Measurements from ENCODE around the gene FOXE3. TPM values are rescaled to one million over a fixed set of nuclear protein-coding genes. Genes with fewer than 3 reads are reported as not detected.

The FOXE3 gene
- total RNA-seq, 1 donor from 2014 or later = not detected

DNA sequence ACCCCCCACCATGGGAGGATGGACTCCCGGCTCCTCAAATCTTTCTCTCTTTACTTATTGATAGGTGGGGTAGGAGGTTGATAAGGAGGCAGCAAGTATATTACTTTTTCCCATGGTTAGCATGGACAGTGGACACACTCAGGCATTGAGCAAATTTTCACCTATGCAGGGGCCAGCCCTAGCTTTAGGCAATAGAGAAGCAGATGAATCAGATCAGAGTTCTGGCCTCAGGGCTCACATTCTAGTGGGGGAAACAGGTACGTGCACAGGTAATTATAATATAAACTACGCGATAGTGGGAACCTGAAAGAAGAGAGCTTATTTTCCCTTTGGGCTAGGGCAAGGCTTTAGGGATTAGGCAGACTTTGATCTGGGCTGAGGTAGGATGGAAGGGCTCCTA, 13.5 kb upstream of the FOXE3 start:
- Mint-ChIP-seq H3K4me1 (ENCODE audit: unreplicated experiment) (peaks cover 4% of the 10 kb centered on the region), H3K27ac (ENCODE audit: unreplicated experiment) (no peak overlapping the region), H3K9me3 (ENCODE audit: unreplicated experiment) (no peaks in the 10 kb centered on the region), H3K27me3 (ENCODE audit: unreplicated experiment) (no peaks in the 10 kb centered on the region), H3K4me3 (ENCODE audit: unreplicated experiment) (no peak overlapping the region), H3K36me3 (ENCODE audit: low read depth, unreplicated experiment) (no peaks in the 10 kb centered on the region)
- no peak for DNase-seq (ENCODE audit: low spot score)
- TF ChIP-seq, protein P1, sequence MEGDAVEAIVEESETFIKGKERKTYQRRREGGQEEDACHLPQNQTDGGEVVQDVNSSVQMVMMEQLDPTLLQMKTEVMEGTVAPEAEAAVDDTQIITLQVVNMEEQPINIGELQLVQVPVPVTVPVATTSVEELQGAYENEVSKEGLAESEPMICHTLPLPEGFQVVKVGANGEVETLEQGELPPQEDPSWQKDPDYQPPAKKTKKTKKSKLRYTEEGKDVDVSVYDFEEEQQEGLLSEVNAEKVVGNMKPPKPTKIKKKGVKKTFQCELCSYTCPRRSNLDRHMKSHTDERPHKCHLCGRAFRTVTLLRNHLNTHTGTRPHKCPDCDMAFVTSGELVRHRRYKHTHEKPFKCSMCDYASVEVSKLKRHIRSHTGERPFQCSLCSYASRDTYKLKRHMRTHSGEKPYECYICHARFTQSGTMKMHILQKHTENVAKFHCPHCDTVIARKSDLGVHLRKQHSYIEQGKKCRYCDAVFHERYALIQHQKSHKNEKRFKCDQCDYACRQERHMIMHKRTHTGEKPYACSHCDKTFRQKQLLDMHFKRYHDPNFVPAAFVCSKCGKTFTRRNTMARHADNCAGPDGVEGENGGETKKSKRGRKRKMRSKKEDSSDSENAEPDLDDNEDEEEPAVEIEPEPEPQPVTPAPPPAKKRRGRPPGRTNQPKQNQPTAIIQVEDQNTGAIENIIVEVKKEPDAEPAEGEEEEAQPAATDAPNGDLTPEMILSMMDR (IDR thresholded peaks at IDR 0.05; ENCODE audit: unreplicated experiment) = no peak

GRCh38 chr1:47403321-47403910, 12.7 kb upstream of the FOXE3 start:
- DNase-seq (ENCODE audit: low spot score) = no peak
- Mint-ChIP-seq H3K27ac (ENCODE audit: unreplicated experiment) (no peak overlapping the region), H3K36me3 (ENCODE audit: low read depth, unreplicated experiment) (no peaks in the 10 kb centered on the region), H3K4me1 (ENCODE audit: unreplicated experiment) (peaks cover 4% of the 10 kb centered on the region), H3K27me3 (ENCODE audit: unreplicated experiment) (no peaks in the 10 kb centered on the region), H3K9me3 (ENCODE audit: unreplicated experiment) (no peaks in the 10 kb centered on the region), H3K4me3 (ENCODE audit: unreplicated experiment) (no peak overlapping the region)
- TF ChIP-seq, protein P1 (IDR thresholded peaks at IDR 0.05; ENCODE audit: unreplicated experiment) = no peak

- no peak overlapping the region for H3K27ac Mint-ChIP-seq (ENCODE audit: unreplicated experiment)
- no peak for DNase-seq (ENCODE audit: low spot score)
- no peaks in the 10 kb centered on the region for H3K36me3 Mint-ChIP-seq (ENCODE audit: low read depth, unreplicated experiment)
- no peak overlapping the region for H3K4me3 Mint-ChIP-seq (ENCODE audit: unreplicated experiment)
- H3K9me3 Mint-ChIP-seq (ENCODE audit: unreplicated experiment) = no peaks in the 10 kb centered on the region
- peaks cover 8% of the 10 kb centered on the region for H3K27me3 Mint-ChIP-seq (ENCODE audit: unreplicated experiment)
- TF ChIP-seq, protein P1 (IDR thresholded peaks at IDR 0.05; ENCODE audit: unreplicated experiment) = no peak
- H3K4me1 Mint-ChIP-seq (ENCODE audit: unreplicated experiment) = peaks cover 4% of the 10 kb centered on the region
Measured at GRCh38 chr1:47405697-47406096, 10.4 kb upstream of the FOXE3 start.

GRCh38 chr1:47406966-47407365, 9.1 kb upstream of the FOXE3 start:
- H3K27me3 Mint-ChIP-seq (ENCODE audit: unreplicated experiment) = peaks cover 9% of the 10 kb centered on the region

DNA sequence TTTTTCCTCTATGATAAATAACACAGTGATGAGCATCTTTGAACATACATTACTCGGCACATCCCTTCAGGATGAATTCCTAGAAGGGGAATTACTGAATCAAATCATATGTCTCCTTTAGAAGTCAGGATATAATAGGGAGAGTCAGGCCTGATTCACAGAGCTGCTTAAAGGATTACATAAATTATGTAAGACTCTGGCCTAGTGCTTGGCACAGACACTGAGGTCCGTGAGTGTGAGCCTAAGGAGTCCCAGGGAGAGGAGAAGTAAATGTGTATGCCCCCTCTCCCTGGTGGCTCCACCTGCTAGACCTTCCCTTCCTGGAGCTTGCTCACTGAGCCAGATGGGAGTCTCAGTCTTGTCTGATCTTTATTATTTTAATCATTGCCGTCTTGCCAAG, 8.6 kb upstream of the FOXE3 start:
- no peak for DNase-seq (ENCODE audit: low spot score)
- no peak overlapping the region for H3K4me3 Mint-ChIP-seq (ENCODE audit: unreplicated experiment)
- no peak overlapping the region for H3K27ac Mint-ChIP-seq (ENCODE audit: unreplicated experiment)
- H3K36me3 Mint-ChIP-seq (ENCODE audit: low read depth, unreplicated experiment) = no peaks in the 10 kb centered on the region
- peaks cover 4% of the 10 kb centered on the region for H3K4me1 Mint-ChIP-seq (ENCODE audit: unreplicated experiment)
- H3K27me3 Mint-ChIP-seq (ENCODE audit: unreplicated experiment) = peaks cover 9% of the 10 kb centered on the region
- no peaks in the 10 kb centered on the region for H3K9me3 Mint-ChIP-seq (ENCODE audit: unreplicated experiment)
- TF ChIP-seq, protein P1 (IDR thresholded peaks at IDR 0.05; ENCODE audit: unreplicated experiment) = no peak

More at GRCh38 chr1:47406966-47407365, 9.1 kb upstream of the FOXE3 start:
- Mint-ChIP-seq H3K36me3 (ENCODE audit: low read depth, unreplicated experiment) (no peaks in the 10 kb centered on the region), H3K4me3 (ENCODE audit: unreplicated experiment) (no peak overlapping the region), H3K27ac (ENCODE audit: unreplicated experiment) (no peak overlapping the region), H3K4me1 (ENCODE audit: unreplicated experiment) (peaks cover 4% of the 10 kb centered on the region), H3K9me3 (ENCODE audit: unreplicated experiment) (no peaks in the 10 kb centered on the region)
- no peak for DNase-seq (ENCODE audit: low spot score)
- TF ChIP-seq, protein P1 (IDR thresholded peaks at IDR 0.05; ENCODE audit: unreplicated experiment) = no peak

Data from endothelial cell (in vitro differentiated cells).